Coronary artery (tissue), 2 donors: Measurements from ENCODE around the gene F2R.
A peak's percentile ranks its signal among the peaks of the same experiment; 100 is the strongest.

Source experiments
- DNase-seq: peaks from one replicate; pipeline ENCODE4 v3.0.0-alpha.2; 2017; ENCODE audit warnings: low spot score
- H3K27ac ChIP-seq, 2 donors: fragments of 200-600 bp; sonication (generic); one replicate each; pipeline ENCODE4 v1.5.1; 2016 to 2019
- H3K4me3 ChIP-seq: fragments of 200-600 bp; sonication (generic); 2 replicates; pipeline ENCODE4 v1.5.1; 2016; ENCODE audit warnings: mild to moderate bottlenecking, moderate library complexity
- CTCF ChIP-seq: fragments of 200-600 bp; sonication (generic); IDR thresholded peaks from one replicate; pipeline ENCODE4 v1.5.1; 2019; ENCODE audit warnings: antibody characterized with exemption

The F2R gene

DNA sequence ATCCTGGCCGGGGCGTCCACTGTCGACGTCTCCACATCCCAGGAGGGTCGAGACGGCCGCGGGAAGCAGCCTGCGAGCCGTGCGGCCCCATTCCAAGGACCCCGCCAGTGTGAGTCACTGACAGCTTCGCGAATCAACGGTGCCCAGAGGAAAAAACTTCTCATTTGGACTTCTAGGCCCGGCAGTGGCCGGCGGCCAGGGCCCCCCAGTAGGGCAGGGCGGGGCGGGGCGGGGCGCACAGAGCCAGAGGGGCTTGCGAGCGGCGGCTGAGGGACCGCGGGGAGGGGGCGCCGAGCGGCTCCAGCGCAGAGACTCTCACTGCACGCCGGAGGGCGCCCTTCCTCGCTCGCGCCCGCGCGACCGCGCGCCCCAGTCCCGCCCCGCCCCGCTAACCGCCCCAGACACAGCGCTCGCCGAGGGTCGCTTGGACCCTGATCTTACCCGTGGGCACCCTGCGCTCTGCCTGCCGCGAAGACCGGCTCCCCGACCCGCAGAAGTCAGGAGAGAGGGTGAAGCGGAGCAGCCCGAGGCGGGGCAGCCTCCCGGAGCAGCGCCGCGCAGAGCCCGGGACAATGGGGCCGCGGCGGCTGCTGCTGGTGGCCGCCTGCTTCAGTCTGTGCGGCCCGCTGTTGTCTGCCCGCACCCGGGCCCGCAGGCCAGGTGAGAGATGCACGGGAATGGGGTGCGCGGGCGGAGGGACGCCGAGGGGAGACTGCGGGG lies at the start of gene F2R:
F2R (plus strand) TSS at position 391 of the 720 bp plus-strand sequence; CDS start at position 573, 182 bp downstream.
- peak; percentile 37 for TF ChIP-seq CTCF
- peak; percentile 85 for DNase-seq
- Histone ChIP-seq H3K27ac (peak within 1 kb of the TSS; percentile 41 to 83), H3K4me3 (peak within 1 kb of the TSS; percentile 94)

DNA sequence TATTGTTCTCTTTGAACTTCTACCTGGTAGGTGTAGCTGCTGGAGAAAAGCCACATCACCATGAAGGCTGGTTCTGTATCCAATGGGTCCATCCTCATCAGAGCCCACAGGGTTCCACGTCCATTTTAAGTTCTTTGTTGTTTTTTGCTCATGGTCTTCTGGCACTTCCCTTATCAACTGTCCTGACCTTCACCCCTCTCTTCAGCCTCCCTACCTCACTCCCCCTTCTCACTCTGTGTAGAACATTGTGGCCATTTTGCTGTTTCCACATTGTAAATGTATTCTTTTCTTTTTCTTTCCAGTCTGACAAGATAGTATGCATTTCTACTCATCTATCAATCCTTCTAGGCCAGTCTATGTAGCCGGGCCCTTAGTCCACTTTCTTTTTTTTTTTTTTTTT lies 48.4 kb upstream of the F2R start:
- Histone ChIP-seq H3K4me3 (no peak overlapping the region), H3K27ac (no peak overlapping the region)
- no peak for TF ChIP-seq CTCF
- no peak for DNase-seq

GRCh38 chr5:76669245-76669644 lies 46.7 kb upstream of the F2R start:
- no peak overlapping the region for H3K4me3 ChIP-seq

GRCh38 chr5:76670508-76670907 lies 45.4 kb upstream of the F2R start:
- no peak overlapping the region for H3K27ac ChIP-seq
- DNase-seq, result no peak
- no peak overlapping the region for H3K4me3 ChIP-seq
- no peak for TF ChIP-seq CTCF

More at GRCh38 chr5:76669245-76669644, 46.7 kb upstream of the F2R start:
- TF ChIP-seq CTCF, result no peak
- no peak for DNase-seq
- no peak overlapping the region for H3K27ac ChIP-seq

GRCh38 chr5:76672242-76672641 lies 43.7 kb upstream of the F2R start:
- no peak for TF ChIP-seq CTCF
- DNase-seq, result no peak
- H3K27ac ChIP-seq, result no peak overlapping the region
- no peak overlapping the region for H3K4me3 ChIP-seq

- no peak for DNase-seq
- Histone ChIP-seq H3K4me3 (no peak overlapping the region), H3K27ac (no peak overlapping the region)
- TF ChIP-seq CTCF, result no peak
Observed at GRCh38 chr5:76673125-76673524, 42.8 kb upstream of the F2R start.
